ENCODE measurements around the gene SH2D6. TPM values are rescaled to one million over a fixed set of nuclear protein-coding genes. Genes with fewer than 3 reads are reported as not detected.
A peak's percentile ranks its signal among the peaks of the same experiment; 100 is the strongest.
"Not testable (repeated sequence)": the region's sequence is repeated elsewhere in the genome, so short reads cannot be mapped to it uniquely, and the experiment has no call there.

Gene SH2D6
- total RNA-seq (1 to 10 TPM; 1.3 to 2.2 TPM), polyA plus RNA-seq (not detected), total RNA-seq (0 to 0.26 (median 0.08) reads per million in 6 experiments)

GRCh38 chr2:85418132-85419008 lies at the start of gene SH2D6:
Gene SH2D6 (plus strand): TSS chr2:85418714. CDS start chr2:85429466, 10,752 bp downstream.
- Mint-ChIP-seq H3K36me3 (no peaks in the 10 kb centered on the region), H3K4me3 (peak within 1 kb of the TSS; percentile 88 to 100 (median 96)), H3K9me3 (no peaks in the 10 kb centered on the region), H3K4me1 (peaks cover 10 to 44% (median 39%) of the 10 kb centered on the region in 4 donors), H3K27me3 (peaks cover 0 to 3% (median 0%) of the 10 kb centered on the region in 5 donors), H3K27ac (peak within 1 kb of the TSS; percentile 34 to 99 (median 96))
- POLR2A ChIA-PET: interaction anchor here (0.6 to 4.5 kb wide), 20 partner anchors 10 to 1022 kb away, joined by 3 to 79 read pairs (median 6); partner anchors contain the start of genes C2orf68, CAPG, ELMOD3 and MAT2A
- ATAC-seq: peak; percentile 85 to 87
- DNase-seq: peak; percentile 65 to 89 (median 79)

- H3K4me3 Mint-ChIP-seq: no peak overlapping the region
- DNase-seq: no peak
These were observed 49.6 kb upstream of the SH2D6 start for GRCh38 chr2:85368921-85369320.

GRCh38 chr2:85369500-85369899 lies 49.0 kb upstream of the SH2D6 start:
- Mint-ChIP-seq H3K9me3 (no peaks in the 10 kb centered on the region), H3K27ac (no peak overlapping the region), H3K27me3 (no peaks in the 10 kb centered on the region), H3K4me1 (no peaks in the 10 kb centered on the region), H3K4me3 (no peak overlapping the region), H3K36me3 (peaks cover 0 to 33% (median 12%) of the 10 kb centered on the region in 3 donors)
- POLR2A ChIA-PET: interaction anchor here (0.8 to 1.2 kb wide), 2 partner anchors 43 to 169 kb away, joined by 3 to 4 read pairs; partner anchors contain the start of gene MAT2A
- ATAC-seq (no peak), DNase-seq (no peak)

More at GRCh38 chr2:85368921-85369320, 49.6 kb upstream of the SH2D6 start:
- ATAC-seq: no peak
- Mint-ChIP-seq H3K9me3 (no peaks in the 10 kb centered on the region), H3K27me3 (no peaks in the 10 kb centered on the region), H3K36me3 (peaks cover 0 to 31% (median 9%) of the 10 kb centered on the region in 3 donors), H3K27ac (no peak overlapping the region), H3K4me1 (no peaks in the 10 kb centered on the region)
- POLR2A ChIA-PET: interaction anchor here (1.2 kb wide), 1 partner anchor 42 kb away, joined by 4 read pairs; no protein-coding TSS in a partner anchor

GRCh38 chr2:85371045-85371444 lies 47.5 kb upstream of the SH2D6 start:
- H3K27ac Mint-ChIP-seq: no peak overlapping the region
- H3K9me3 Mint-ChIP-seq: no peaks in the 10 kb centered on the region
- no peaks in the 10 kb centered on the region for H3K27me3 Mint-ChIP-seq
- no peak overlapping the region for H3K4me3 Mint-ChIP-seq
- H3K36me3 Mint-ChIP-seq: peaks cover 0 to 44% (median 17%) of the 10 kb centered on the region in 3 donors
- H3K4me1 Mint-ChIP-seq: peaks cover 0 to 3% (median 0%) of the 10 kb centered on the region in 4 donors
- POLR2A ChIA-PET: no interaction called here
- ATAC-seq: no peak
- DNase-seq: no peak

GRCh38 chr2:85376291-85377065 lies 42.0 kb upstream of the SH2D6 start:
- Mint-ChIP-seq H3K36me3 (peaks cover 15 to 68% (median 57%) of the 10 kb centered on the region in 3 donors), H3K4me3 (no peak overlapping the region), H3K27me3 (no peaks in the 10 kb centered on the region), H3K27ac (no peak overlapping the region), H3K9me3 (peaks cover 0 to 6% (median 2%) of the 10 kb centered on the region in 9 donors), H3K4me1 (peaks cover 0 to 3% (median 0%) of the 10 kb centered on the region in 4 donors)
- POLR2A ChIA-PET: no interaction called here
- ATAC-seq: no peak
- no peak for DNase-seq

GRCh38 chr2:85377083-85377482 lies 41.4 kb upstream of the SH2D6 start:
- no peak overlapping the region for H3K4me3 Mint-ChIP-seq
- DNase-seq: no peak
- H3K36me3 Mint-ChIP-seq: peaks cover 15 to 69% (median 57%) of the 10 kb centered on the region in 3 donors
- no peaks in the 10 kb centered on the region for H3K27me3 Mint-ChIP-seq
- peaks cover 0 to 3% (median 0%) of the 10 kb centered on the region in 4 donors for H3K4me1 Mint-ChIP-seq
- H3K27ac Mint-ChIP-seq: no peak overlapping the region
- POLR2A ChIA-PET: no interaction called here
- H3K9me3 Mint-ChIP-seq: peaks cover 0 to 6% (median 2%) of the 10 kb centered on the region in 9 donors
- ATAC-seq: no peak

GRCh38 chr2:85378257-85378656 lies 40.3 kb upstream of the SH2D6 start:
- Mint-ChIP-seq H3K9me3 (peaks cover 0 to 6% (median 2%) of the 10 kb centered on the region in 9 donors), H3K27me3 (no peaks in the 10 kb centered on the region), H3K4me3 (no peak overlapping the region), H3K27ac (no peak overlapping the region), H3K36me3 (peaks cover 15 to 72% (median 56%) of the 10 kb centered on the region in 3 donors), H3K4me1 (peaks cover 0 to 3% (median 0%) of the 10 kb centered on the region in 4 donors)
- DNase-seq (no peak), ATAC-seq (no peak)
- POLR2A ChIA-PET: no interaction called here

- Mint-ChIP-seq H3K4me3 (no peak overlapping the region), H3K36me3 (peaks cover 15 to 75% (median 47%) of the 10 kb centered on the region in 3 donors), H3K27me3 (no peaks in the 10 kb centered on the region), H3K9me3 (peaks cover 0 to 6% (median 2%) of the 10 kb centered on the region in 9 donors), H3K4me1 (peaks cover 0 to 7% (median 2%) of the 10 kb centered on the region in 4 donors), H3K27ac (no peak overlapping the region)
- ATAC-seq: no peak
- POLR2A ChIA-PET: no interaction called here
- no peak for DNase-seq
These were observed 38.5 kb upstream of the SH2D6 start for GRCh38 chr2:85380048-85380447.

- not testable (repeated sequence) for H3K4me3 Mint-ChIP-seq, DNase-seq, H3K9me3 Mint-ChIP-seq, H3K4me1 Mint-ChIP-seq, ATAC-seq, H3K27me3 Mint-ChIP-seq
- Mint-ChIP-seq H3K27ac (peak overlapping the region in 2 of 10 donors; percentile 15 to 30), H3K36me3 (peaks cover 8 to 73% (median 35%) of the 10 kb centered on the region in 3 donors)
- POLR2A ChIA-PET: interaction anchor here (0.6 to 0.9 kb wide), 2 partner anchors 55 to 198 kb away, joined by 3 read pairs; partner anchors contain the start of gene TGOLN2
These were observed 35.4 kb upstream of the SH2D6 start for GRCh38 chr2:85383151-85383550.

GRCh38 chr2:85383850-85384249 lies 34.7 kb upstream of the SH2D6 start:
- ATAC-seq: no peak
- Mint-ChIP-seq H3K27ac (peak overlapping the region in 4 of 10 donors; percentile 15 to 83 (median 54)), H3K9me3 (peaks cover 0 to 3% (median 1%) of the 10 kb centered on the region in 9 donors), H3K27me3 (no peaks in the 10 kb centered on the region), H3K4me1 (peaks cover 0 to 9% (median 5%) of the 10 kb centered on the region in 4 donors), H3K36me3 (peaks cover 1 to 68% (median 28%) of the 10 kb centered on the region in 3 donors), H3K4me3 (no peak overlapping the region)
- POLR2A ChIA-PET: interaction anchor here (0.9 kb wide), 1 partner anchor 56 kb away, joined by 3 read pairs; the partner anchor contains the start of gene TGOLN2
- DNase-seq: no peak

- peaks cover 0 to 55% (median 13%) of the 10 kb centered on the region in 3 donors for H3K36me3 Mint-ChIP-seq
- POLR2A ChIA-PET: interaction anchor here (0.6 kb wide), 2 partner anchors 32 to 65 kb away, joined by 4 to 6 read pairs; partner anchors contain the start of gene RETSAT
- ATAC-seq: no peak
These were observed 32.8 kb upstream of the SH2D6 start for GRCh38 chr2:85385746-85386145.

GRCh38 chr2:85387754-85388153 lies 30.8 kb upstream of the SH2D6 start:
- ATAC-seq (no peak), DNase-seq (no peak)
- POLR2A ChIA-PET: no interaction called here
- H3K27ac Mint-ChIP-seq: no peak overlapping the region
- peaks cover 5 to 24% (median 19%) of the 10 kb centered on the region in 4 donors for H3K4me1 Mint-ChIP-seq
- H3K4me3 Mint-ChIP-seq: no peak overlapping the region
- no peaks in the 10 kb centered on the region for H3K9me3 Mint-ChIP-seq
- H3K27me3 Mint-ChIP-seq: no peaks in the 10 kb centered on the region
- H3K36me3 Mint-ChIP-seq: peaks cover 0 to 48% (median 9%) of the 10 kb centered on the region in 3 donors

More at GRCh38 chr2:85385746-85386145, 32.8 kb upstream of the SH2D6 start:
- Mint-ChIP-seq H3K27me3 (no peaks in the 10 kb centered on the region), H3K4me3 (no peak overlapping the region), H3K4me1 (peaks cover 0 to 9% (median 5%) of the 10 kb centered on the region in 4 donors), H3K27ac (peak overlapping the region in 2 of 10 donors; percentile 70 to 73), H3K9me3 (peaks cover 0 to under 1% (median 0%) of the 10 kb centered on the region in 9 donors)
- no peak for DNase-seq

Measured in naive thymus-derived CD8-positive, alpha-beta T cell (primary cell).